Kidney glomerular epithelial cell (primary cell): ENCODE results near the gene PIKFYVE.
"Not testable (repeated sequence)": the region's sequence is repeated elsewhere in the genome, so short reads cannot be mapped to it uniquely, and the experiment has no call there.

Experiments used
- DNase-seq: peaks from one replicate; lab custom pipeline; 2025; lab: John Stamatoyannopoulos, UW

Gene PIKFYVE

DNA sequence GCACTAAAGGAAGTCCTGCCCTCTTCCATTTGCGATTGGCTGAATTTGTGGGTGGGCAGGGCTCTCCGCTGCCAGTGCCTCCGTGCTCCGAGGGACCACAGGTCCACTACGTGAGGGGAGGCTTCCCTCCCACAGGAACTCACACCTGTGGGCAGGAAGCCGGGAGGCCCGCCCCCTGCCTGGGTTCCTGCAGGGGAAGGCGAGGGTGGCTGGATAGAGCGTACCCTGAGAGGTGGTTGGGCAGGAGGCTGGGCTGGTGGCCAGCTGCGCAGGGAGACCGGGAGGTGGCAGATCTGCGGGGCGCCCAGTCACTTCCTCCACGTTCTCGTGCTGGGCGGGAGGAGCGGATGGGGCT lies 93.6 kb downstream of the PIKFYVE start:
- no peak for DNase-seq

DNA sequence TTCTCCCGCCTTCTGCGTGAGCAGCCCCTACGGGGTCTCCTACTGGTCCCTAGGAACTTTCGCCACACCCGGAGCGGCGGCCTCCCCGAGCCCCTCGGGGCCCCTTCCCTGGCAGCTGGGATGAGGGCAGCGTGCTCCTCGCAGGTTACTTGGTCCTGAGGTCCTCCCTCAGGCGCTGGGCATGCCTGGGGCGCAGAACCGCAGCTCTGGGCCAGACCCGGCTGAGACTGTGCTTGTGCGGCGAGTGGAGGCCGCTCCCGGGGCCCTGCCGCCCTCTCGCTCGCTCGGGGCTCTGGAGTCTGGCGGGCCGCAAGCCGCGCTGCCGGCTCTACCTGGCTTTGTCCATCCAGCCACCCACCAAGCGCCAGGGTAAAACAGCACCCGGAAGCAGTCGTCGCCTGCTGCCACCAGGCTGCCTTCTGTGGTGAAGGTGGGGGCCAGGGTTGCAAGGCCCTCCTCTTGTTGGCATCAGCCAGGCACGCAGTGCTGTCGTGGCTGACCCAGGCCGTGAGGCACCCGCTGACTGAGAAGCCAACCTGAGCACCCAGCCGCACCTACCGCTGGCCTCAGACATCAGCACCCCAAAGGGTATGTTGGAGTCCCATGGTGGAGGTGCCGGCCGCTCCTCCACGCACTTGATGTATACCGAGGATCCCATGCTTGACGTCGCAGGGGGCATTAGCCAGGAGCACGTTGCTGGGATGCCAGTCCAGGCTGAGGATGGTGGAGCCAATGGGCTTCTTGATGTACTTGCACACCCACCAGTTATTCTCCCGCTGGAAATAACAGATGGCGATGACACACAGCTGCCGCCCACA lies 94.4 kb downstream of the PIKFYVE start:
- no peak for DNase-seq

DNA sequence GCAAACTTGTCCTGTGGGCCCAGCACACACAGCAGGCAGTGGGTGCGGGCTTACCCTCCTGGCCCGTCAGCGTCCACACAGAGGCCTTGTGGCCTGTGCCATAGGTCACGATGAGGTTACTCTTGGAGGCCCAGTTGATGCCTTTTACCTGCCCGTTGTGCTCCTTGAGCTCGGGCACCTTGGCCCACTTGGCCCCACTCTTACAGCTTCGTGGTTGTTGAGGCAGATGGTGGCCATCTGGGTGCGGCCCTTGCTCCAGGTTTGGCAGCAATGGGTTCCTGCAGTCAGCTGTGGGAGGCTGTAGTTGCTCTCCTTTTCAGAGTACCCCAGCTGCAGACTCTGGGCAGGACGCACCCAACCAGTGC lies 95.0 kb downstream of the PIKFYVE start:
- DNase-seq, result no peak

DNA sequence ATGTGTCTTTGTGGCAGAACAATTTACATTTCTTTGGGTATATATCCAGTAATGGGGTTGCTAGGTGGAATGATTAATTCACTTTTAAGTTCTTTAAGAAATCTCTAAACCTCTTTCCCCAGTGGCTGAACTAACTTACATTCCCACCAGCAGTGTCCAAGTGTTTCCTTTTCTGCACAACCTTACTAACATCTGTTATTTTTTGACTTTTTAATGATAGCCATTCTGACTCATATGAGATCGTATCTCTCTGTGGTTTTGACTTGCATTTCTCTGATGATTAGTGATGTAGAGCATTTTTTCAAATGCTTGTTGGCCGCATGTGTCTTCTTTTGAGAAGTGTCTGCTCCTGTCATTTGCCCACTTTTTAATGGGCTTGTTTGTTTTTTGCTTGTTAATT lies 97.4 kb downstream of the PIKFYVE start:
- DNase-seq, result peak; percentile 79

DNA sequence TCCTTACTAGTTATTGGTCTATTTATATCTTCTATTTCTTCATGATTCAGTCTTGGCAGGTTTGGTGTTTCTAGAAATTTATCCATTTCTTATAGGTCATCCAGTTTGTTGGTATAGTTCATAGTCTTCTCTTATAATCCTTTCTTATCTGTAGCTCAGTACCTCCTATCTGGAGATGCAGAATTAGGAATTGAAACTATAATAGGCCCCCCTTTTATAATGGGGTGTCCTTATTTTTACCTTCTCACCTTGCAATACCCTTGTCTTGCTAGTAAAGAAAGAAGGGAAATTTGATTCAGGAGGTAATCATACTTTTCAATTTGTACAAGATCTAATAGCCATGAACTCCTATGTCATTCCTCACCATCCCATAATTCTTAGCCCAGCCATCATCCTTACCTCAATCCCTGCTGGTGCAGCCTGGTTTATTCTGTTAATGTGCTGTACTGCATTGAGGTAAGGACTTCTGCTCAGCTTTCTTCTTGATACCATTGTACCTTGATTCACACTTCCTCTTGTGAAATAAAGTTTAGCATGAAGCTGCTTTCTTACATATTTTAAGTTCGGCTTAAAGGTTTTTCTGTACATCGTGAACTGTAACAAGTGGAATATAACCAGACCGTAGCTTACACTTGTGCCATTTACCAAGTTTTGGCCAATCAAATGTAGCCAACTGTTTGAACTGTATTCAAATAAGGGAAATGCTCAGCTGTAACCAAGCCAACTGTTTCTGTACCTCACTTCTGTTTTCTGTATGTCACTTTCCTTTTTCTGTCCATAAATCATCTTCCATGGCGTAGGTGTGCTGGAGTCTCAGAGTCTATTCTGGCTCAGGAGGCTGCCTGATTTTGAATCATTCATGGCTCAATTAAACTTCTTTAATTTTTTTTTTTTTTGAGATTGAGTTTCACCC lies 100.4 kb downstream of the PIKFYVE start:
- DNase-seq, result no peak

DNA sequence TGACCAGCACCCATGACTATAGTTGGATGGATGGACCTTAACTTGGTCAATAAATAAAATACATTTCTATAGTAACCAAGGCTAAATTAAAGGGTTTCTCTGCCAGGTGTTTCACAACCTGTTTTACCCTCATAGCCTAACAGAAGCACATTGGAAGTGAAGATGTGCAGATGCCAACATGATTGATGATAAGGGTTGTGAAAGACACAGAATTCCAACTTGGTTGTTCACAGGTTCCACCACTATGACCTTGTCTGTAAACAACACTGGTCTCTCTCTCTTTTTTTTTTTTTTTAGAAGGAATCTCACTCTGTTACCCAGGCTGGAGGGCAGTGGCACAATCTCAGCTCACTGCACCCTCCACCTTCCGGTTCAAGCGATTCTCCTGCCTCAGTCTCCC lies 103.0 kb downstream of the PIKFYVE start:
- peak; percentile 61 for DNase-seq

DNA sequence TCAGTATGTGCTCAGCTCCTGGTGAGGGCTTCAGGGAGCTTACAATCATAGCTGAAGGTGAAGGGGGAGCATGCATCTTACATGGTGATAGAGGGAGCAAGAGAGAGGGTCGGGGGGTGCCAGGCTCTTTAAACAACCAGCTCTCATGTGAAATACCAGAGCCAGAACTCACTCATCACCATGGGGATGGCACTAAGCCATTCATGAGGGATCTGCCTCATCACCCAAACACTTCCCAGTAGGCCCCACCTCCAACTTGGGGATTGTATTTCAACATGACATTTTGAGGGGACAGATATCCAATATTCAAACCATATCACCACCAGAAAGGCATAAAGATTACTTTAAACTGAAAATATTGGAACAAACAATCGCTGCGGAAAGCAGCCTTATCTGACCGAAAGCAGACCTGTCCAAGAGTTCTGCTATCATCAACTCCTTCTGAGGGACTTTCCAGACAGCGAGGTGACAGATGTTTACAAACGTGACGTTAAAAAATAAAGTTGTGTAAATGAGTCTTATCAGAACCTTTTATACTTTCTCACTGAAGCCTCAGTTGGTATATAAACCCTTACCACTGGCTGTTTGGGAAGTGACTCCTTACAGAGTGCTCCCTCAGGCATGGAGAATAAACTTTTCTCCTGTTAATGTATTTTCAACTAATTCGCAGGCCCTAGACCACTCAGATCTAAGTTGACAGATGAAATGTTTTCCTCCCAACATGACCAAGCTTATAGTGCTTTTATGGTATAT lies 105.0 kb downstream of the PIKFYVE start:
- peak; percentile 10 for DNase-seq

DNA sequence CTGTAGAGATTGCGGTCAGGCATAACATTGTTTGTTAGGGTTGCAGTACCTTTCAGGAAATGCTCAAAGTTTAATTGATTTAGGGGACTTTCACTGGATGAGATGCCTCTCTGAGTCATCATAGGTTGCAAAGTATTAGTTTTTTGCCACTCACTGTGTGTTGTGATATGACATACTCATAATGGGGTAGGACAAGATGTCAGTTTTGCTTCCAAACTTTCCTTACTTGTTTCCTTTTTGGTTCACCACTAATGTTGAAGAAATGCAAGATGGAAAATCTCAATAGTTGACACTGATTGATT lies 105.5 kb downstream of the PIKFYVE start:
- no peak for DNase-seq

DNA sequence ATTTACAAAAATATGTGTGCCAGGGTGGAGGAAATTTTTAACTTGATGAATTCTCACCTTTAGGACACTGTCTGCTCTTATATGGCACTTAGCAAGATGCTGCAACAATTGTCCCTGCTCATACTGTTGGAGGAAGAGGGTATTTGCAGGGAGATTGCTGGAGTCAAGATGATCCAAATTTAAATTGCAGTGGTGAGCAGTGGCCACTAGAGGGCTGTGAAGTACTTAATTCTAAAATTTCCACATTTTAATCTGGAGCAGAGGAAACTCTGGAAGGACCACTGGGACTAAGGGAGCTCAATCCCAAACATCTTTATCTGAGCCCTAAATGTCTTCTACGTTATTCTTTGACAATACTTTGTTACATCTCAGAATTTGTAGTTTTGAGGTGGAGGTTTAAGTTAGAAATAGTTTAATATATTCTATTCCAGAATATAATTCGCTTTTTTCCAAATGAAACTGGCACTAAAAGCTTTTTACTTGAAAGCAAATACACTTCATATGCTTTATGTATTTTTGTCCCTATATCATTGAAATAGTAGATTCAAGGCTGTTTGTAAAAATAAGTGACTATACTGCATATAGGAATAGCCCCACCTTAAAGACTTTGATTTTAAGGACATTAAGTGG lies 107.5 kb downstream of the PIKFYVE start:
- peak; percentile 36 for DNase-seq

DNA sequence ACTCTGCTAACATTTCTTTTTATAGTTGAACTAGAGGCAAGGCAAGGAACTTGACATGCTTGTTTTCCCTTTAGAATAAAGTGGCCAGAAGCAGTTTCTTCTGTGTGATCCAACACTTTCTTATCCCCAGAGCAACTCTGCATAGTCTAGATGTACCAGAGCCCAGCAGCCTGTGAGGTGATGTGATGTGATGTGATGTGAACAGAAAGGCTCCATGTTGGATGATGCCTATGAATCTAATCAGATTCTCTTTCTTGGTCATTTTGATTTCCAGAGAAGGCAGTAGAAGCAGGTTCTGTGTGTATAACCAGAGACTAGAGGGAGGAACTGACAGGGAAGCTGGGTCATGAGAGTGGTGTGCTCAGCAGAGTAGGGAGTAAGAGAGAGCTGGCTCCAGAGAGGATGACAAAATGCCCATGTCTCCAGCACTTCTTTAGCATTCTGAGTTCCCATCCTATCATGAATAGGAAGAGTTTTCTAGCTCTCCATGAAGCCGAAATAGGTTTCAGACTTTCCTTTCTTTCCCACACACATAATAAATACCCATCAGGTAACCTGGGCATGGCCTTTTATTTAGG lies 109.5 kb downstream of the PIKFYVE start:
- DNase-seq, result no peak

DNA sequence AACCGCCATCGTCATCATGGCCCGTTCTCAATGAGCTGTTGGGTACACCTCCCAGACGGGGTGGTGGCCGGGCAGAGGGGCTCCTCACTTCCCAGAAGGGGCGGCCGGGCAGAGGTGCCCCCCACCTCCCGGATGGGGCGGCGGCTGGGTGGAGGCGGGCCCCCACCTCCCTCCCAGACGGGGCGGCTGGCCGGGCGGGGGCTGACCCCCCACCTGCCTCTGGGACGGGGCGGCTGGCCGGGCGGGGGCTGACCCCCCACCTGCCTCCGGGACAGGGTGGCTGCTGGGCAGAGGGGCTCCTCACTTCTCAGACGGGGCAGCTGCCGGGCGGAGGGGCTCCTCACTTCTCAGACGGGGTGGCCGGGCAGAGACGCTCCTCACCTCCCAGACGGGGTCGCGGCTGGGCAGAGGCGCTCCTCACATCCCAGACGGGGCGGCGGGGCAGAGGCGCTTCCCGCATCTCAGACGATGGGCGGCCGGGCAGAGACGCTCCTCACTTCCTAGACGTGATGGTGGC lies 111.3 kb downstream of the PIKFYVE start:
- not testable (repeated sequence) for DNase-seq

DNA sequence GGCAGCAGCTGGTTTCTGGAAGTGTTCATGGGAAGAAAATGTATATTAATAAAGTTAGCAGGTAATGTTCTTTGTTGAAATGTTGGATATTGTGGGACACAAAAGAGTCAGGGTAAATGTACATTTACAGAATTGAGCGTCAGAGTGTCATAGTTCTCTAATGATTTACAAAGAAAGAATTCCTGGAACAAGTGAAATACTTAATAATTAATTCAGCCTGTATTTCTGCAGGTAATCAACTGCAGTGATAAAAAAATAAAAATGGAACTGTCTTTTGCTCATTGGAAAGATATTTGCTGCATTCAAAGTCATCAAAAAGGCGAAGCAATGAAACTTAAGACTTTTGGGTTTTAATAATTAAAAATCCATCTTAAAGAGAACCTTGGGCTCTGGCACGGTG lies 113.1 kb downstream of the PIKFYVE start:
- DNase-seq, result peak; percentile 32

DNA sequence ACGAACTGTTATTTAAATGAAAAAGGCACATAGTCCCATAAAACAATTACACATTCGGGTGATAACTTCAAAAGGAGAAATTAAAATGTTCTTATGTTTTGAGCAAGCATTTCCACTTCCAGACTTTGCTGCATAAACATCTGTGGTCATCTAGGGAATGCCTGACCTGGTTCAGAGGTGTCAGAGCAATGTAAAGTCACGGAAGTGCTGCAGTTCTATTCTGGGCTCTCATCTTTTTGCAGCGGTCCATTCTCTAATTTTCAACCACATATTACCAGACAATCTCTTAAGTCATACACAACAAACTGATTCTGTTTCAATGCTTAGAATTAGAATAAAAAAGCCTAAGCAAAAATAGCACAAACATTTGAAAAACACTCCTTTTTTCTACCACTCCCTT lies 118.6 kb downstream of the PIKFYVE start:
- DNase-seq, result no peak

DNA sequence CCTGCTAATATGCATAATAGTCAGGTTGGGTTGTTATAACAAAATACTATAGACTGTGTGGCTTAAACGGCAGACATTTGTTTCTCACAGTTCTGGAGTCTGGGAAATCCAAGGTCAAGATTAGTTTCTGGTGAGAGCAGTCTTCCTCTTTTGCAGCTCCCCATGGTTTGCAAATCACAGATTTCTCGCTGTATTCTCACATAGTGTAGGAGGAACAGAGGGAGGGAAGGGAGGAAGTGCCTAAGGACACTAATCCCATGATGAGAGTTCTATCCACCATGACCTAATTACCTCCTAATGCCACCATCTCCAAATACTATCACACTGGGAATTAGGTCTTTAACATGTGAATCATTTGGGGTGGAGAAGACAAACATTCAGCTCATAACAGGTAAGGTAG lies 120.5 kb downstream of the PIKFYVE start:
- DNase-seq, result no peak

DNA sequence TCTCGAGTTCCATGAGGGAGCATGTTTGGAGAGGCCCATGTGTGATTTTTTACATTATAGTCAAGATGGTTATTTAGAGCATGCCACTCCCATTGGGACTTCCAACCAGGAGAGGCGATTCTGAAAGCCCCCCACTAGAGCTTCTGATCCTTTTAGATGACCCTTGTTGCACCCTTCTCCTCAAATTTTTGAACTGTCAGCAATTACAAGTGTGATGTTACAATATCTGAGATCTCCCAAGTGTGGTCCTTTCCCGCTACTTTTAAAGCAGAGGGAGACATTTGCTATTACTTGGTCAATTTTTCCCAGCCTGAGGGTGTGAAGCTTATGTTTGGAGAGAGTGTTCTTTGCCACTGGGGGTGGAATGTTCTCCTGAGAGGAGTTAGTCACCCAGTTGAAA lies 123.9 kb downstream of the PIKFYVE start:
- no peak for DNase-seq

DNA sequence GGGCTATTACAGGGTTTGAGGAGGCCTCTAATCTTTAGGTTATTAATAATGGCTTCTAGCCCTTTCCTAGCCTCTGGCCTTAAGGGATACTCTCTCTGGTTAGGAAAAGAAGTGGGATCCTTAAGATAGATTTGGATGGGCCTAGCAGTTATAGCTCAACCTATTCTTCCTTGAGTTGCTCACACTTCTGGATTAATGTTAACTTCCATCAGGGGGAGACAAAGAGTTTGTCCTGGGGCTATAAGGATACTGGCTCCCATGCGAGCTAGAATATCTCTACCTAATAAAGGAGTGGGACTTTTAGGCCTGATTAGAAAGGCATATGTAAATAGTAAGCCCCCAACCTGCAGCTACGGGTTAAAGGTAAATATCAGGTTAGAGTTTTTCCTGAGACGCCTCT lies 126.2 kb downstream of the PIKFYVE start:
- no peak for DNase-seq

DNA sequence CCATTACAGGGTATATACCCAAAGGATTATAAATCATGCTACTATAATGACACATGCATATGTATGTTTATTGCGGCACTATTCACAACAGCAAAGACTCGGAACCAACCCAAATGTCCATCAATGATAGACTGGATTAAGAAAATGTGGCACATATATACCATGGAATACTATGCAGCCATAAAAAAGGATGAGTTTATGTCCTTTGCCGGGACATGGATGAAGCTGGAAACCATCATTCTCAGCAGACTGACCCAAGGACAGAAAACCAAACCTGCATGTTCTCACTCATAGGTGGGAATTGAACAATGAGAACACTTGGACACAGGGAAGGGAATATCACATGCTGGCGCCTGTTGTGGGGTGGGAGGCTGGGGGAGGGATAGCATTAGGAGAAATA lies 130.7 kb downstream of the PIKFYVE start:
- DNase-seq, result not testable (repeated sequence)

DNA sequence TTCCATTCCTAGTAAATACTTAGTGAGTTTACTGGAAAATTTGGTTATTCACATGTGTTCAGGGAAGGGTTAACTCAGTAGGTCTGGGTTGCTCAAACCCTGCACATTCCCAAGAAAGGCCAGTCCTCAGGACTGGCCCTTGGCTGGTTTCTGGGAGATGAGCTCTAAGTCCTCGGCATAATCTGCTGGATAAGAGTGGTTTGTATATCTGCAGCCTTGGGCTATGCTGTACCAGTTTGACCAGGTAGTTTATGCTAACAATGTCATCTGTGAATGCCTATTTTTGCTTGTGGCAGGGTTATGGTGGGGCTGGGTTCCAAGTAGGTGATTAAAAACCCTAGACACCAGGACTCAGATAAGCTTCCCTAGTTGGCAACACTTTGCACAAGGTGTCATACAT lies 133.1 kb downstream of the PIKFYVE start:
- DNase-seq, result no peak

DNA sequence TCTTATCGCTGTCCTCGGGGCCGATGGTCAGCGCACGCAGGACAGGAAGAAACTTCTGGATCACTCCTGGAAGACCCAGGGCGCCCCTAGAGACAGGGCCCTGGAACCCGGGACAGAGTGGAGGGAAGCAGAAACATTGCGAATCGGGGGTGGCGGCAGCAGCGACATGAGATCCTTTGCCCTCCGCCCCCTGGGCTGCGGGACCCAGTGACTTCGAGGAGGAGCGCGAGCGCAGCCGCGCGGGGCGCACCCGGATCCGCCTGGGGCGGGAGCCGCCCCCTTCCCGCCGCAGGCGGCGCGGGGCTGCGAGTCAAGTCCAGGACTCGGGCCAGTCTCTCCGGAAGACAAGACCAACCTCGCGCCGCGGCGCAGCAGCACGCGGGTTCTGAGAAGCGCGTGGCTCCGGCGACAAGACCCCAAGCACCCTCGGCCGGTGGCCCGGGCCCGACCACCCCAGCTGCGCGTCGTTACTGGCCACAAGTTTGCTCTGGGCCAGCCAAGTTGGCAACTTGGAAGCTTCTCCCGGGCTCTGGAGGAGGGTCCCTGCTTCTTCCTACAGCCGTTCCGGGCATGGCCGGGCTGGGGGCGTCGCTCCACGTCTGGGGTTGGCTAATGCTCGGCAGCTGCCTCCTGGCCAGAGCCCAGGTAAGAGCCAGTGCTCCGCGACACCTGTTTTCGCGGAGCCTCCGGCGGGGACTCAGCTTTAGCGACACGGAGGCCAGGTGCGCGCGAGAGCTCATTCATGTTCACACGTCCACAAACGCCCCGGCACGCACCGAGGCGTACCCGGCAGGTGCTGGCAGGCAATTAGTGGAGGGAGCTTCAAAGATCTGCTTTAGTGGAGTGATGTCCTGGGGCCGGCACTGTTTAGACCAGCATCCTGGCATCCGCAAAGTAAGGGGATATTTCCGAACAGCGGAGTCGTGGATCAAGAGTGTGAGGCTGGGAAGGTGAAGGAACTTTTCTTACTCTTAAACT lies 140.7 kb downstream of the PIKFYVE start, which contains the start of gene PTH2R:
PTH2R (plus strand) TSS at position 319 of the 978 bp plus-strand sequence; CDS start at position 571, 252 bp downstream.
- DNase-seq, result no peak

DNA sequence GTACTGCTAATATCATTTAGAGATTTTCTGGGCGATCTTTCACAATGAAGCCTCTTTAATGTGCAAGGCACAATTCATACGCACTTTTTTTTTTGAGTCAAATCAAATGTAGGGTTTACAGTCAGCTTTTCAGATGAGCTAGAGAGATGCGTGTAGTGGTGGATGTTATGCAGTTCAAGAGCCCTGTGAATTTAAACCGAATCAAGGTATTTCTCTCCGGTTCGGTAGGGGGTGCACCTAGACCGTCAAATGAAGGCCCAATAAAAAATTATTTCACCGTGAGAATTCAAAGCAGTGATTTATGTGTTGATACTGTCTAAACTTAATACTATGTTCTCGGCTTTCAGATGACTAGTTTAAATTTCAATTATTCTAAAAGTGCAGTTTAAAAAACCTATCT lies 141.6 kb downstream of the PIKFYVE start:
- DNase-seq, result peak; percentile 49
